Endothelial cell of hepatic sinusoid (primary cell): ENCODE results near the gene ATXN7L1.
"Not testable (repeated sequence)": the region's sequence is repeated elsewhere in the genome, so short reads cannot be mapped to it uniquely, and the experiment has no call there.

Source experiments
- in situ Hi-C: cut with HindIII; loops from 2 replicates; pipeline ENCODE4 v1.10.0; 2017; ENCODE audit warnings: low sequenced_read_pairs

The ATXN7L1 gene

GRCh38 chr7:105862276-105862675 lies 14.1 kb downstream of the ATXN7L1 start:
- in situ Hi-C loops, result no loop called here

DNA sequence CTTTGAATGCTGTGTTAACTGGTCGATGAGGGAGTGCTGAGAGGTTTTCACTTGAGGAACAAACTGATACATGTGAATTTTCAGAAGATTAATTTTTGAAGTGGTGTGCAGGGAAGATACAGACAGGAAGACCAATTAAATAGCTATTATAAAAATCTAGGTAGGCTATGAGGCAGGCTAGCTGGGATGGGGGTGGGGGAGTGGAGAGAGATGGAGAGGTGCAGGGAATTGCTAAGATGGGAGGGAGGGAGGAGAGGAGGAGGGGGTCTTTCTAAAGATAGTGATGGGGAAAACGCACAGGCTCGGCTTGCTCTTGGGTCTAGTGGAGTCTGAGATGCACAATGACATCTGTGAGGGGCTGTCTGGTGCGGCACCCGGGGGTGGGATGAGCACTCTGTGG lies 15.2 kb downstream of the ATXN7L1 start:
- in situ Hi-C loops, result no loop called here

GRCh38 chr7:105860793-105861192 lies 15.6 kb downstream of the ATXN7L1 start:
- in situ Hi-C loops, result no loop called here

DNA sequence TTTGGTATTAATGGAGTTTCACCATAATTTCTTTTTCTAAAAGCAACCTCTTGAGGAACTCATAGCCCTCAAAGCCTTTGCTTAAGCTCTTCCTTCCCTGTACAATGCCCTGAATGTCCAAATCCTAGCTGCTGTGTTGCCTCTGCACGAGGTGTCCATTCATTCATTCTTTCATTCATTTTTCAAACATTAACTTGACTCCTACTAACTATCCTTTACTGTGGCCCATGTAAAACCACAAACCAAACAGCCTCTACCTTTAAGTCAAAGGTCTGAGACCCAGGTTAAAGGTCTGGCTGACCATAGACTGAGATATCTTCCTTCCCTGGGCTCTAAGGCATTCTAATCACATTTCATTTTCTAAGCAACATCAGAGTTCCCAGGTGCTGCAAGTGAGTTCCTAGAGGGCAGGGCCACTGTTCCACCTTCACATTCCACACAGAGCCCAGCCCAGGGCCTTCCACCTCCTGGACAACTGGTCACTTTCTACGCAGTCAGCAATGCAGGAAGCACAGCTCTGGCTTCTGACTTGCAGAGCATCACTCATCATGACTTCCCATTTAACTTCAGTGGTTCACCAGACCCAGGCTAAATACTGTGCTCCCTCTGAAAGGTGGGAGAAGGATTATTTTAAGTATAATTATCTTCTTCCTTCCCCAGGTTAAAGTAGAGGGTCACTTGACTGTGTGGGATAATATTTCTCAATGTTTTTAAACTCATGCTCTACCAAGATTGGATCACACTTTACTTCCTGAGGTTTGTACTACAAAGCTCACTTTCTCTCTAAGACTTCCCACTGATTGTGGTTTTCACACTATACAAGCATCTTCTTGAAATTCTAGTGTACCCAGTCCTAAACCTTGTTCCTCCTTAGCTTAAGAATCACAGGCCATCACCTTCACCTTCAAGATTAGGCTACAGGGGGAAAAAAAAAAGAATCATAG lies 19.1 kb downstream of the ATXN7L1 start:
- in situ Hi-C loops, result no loop called here

GRCh38 chr7:105854498-105854897 lies 21.9 kb downstream of the ATXN7L1 start:
- in situ Hi-C loops, result loop anchor here (5.0 kb wide), 1 partner anchor 53 kb away; no protein-coding TSS in a partner anchor

DNA sequence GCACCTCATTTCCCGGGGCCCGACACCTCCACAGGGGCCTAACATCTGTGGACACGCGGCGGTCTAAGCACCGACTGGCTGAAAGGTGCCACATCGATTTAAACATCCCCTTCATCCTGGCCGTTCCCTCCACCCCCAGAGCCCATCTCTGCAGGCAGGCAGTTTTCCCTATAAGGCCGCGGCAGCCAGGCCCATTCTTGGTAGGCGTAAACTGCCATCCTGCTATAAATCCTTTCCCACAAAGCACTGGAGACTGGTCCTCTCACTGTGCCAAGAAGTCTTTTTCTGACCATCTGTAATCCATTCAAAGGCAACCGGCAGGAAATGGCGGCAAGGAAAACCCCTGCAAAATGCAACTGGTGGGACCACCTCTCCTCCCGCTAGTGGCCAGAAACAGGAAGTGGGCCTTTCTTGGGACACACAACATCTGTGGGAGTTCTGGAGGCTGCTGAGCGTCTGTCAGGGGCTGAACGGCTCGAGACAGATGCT lies 22.4 kb downstream of the ATXN7L1 start:
- in situ Hi-C loops, result loop anchor here (5.0 kb wide), 1 partner anchor 53 kb away; no protein-coding TSS in a partner anchor

- in situ Hi-C loops, result loop anchor here (5.0 kb wide), 1 partner anchor 56 kb away; no protein-coding TSS in a partner anchor
These were observed 25.3 kb downstream of the ATXN7L1 start for GRCh38 chr7:105851064-105851463.

- in situ Hi-C loops, result no loop called here
These were observed 27.1 kb downstream of the ATXN7L1 start for GRCh38 chr7:105849122-105849855.

- in situ Hi-C loops, result no loop called here
These were observed 30.0 kb downstream of the ATXN7L1 start for GRCh38 chr7:105846404-105846803.

GRCh38 chr7:105844681-105845080 lies 31.7 kb downstream of the ATXN7L1 start:
- in situ Hi-C loops, result not testable (repeated sequence)

- in situ Hi-C loops, result no loop called here
These were observed 34.5 kb downstream of the ATXN7L1 start for GRCh38 chr7:105841866-105842265.

- in situ Hi-C loops, result no loop called here
These were observed 35.2 kb downstream of the ATXN7L1 start for GRCh38 chr7:105840981-105841749.

DNA sequence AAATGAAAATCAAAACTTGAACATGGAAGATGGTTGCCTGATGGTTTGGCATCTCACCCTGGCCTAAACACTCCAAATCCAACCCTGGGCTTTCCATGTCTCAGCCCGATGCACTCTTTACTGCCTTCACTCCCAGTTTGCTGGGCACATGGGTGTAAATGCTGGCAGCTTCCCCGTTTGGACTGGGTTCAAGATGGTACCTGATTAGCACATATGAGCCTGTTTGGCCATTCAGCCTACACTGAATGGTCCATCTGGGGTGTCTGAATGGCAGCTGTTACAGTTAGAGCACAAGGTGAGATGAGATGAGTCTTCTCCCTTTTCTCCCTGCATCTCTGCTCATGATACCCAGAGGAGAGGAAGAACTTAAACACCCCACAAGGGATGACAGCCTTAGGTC lies 37.1 kb downstream of the ATXN7L1 start:
- in situ Hi-C loops, result no loop called here

GRCh38 chr7:105838627-105839231 lies 37.7 kb downstream of the ATXN7L1 start:
- in situ Hi-C loops, result no loop called here

- in situ Hi-C loops, result no loop called here
These were observed 38.4 kb downstream of the ATXN7L1 start for GRCh38 chr7:105837765-105838626.

DNA sequence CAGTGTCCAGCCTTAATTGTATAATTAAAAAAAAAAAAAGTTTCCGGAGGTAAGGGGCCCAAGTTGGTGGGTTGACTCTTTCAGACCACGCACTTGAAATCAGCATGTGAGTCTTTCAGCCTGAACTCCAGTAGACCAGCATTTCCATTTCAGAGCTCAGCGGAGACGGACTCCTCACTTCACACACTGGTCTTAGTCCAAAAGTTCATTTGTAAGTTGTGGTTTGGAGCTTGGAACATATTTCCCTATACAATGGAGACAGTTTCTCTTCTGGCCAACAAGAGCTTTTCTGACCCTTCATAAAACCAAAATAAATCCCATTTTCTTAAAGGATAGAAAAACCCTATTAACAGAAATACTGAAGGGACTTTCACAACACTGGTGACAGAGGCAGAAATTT lies 41.0 kb downstream of the ATXN7L1 start:
- in situ Hi-C loops, result no loop called here

DNA sequence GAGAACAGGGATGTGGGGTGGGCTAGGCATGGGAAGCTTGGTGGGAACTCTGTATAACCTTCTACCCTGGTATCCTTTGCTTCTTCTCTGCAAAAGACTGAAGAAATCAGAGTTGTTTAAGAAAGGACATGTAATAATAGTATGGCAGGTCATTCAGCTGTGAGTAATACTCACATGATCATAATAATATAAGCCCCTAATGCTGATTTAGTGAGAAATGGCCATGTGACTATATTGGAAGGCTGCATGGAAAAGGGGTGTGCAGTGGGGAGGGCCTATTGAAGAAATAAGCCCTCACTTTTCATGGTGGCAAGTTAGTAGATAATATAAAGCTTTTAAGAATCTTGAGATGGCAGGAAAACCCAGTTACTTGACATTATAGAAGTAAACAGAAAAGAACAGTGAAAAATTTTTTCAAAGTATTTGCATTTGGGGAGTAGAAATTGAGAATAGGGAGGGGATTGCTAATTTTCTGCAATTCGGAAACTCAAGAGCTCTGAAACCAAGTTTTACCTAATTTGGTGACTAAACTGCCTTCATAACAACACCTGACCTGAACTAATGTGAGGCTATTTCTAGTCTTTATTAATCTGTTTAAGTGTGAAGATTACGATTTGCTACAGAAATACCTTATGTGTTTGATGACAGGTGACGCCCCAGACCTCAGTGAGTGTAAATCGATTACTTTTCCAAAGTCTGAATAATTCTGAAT lies 44.4 kb downstream of the ATXN7L1 start:
- in situ Hi-C loops, result no loop called here

DNA sequence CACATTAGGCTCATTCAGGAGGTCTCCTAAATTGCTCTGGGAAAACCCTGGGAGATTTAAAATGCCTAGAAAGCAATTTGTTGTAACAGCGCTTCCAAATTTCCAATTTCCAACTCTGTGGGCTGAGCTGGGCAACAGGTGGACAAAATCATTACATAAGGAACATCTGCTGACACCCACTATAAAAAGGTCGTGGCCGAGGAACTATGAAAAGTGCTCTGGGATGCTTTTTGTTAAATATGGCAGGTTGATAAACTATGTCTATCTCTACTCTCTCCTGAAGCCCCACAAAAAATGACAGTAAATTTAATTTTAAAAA lies 45.1 kb downstream of the ATXN7L1 start:
- in situ Hi-C loops, result no loop called here
